IMR-90 (cell line): ENCODE results near the gene AWAT1.

Experiments used
- BHLHE40 ChIP-seq: fragments of 150-350 bp; IDR thresholded peaks from 2 replicates; pipeline ENCODE4 v1.6.1; 2016; ENCODE audit warnings: mild to moderate bottlenecking, low read depth, low read length
- CEBPB ChIP-seq: IDR thresholded peaks from 2 replicates; pipeline ENCODE4 v1.6.1; 2012; ENCODE audit warnings: low read depth, low read length, improper control_type of control experiment
- CHD1 ChIP-seq: IDR thresholded peaks from 2 replicates; pipeline ENCODE4 v1.6.1; 2012; ENCODE audit warnings: low read depth, low read length, improper control_type of control experiment
- CTCF ChIP-seq: conservative IDR thresholded peaks from 2 replicates; pipeline ENCODE4 v1.5.1; 2012; ENCODE audit warnings: mild to moderate bottlenecking, low read depth, low read length, improper control_type of control experiment
- FOS ChIP-seq: fragments of 150-350 bp; IDR thresholded peaks from 2 replicates; pipeline ENCODE4 v1.6.1; 2016; ENCODE audit warnings: low read depth, low read length
- MAFK ChIP-seq: IDR thresholded peaks from 2 replicates; pipeline ENCODE4 v1.6.1; 2012; ENCODE audit warnings: low read depth, low read length, improper control_type of control experiment
- MAZ ChIP-seq: IDR thresholded peaks from 2 replicates; pipeline ENCODE4 v1.6.1; 2012; ENCODE audit warnings: low read depth, mild to moderate bottlenecking, low read length, improper control_type of control experiment, moderate library complexity, borderline replicate concordance
- MXI1 ChIP-seq: IDR thresholded peaks from 2 replicates; pipeline ENCODE4 v1.6.1; 2012; ENCODE audit warnings: low read depth, mild to moderate bottlenecking, low read length, moderate library complexity, borderline replicate concordance
- POLR2A ChIP-seq: IDR thresholded peaks from 2 replicates; pipeline ENCODE4 v1.6.1; 2012; ENCODE audit warnings: mild to moderate bottlenecking, low read depth, low read length
- RAD21 ChIP-seq: IDR thresholded peaks from 2 replicates; pipeline ENCODE4 v1.6.1; 2012; ENCODE audit warnings: low read length, improper control_type of control experiment
- RCOR1 ChIP-seq: IDR thresholded peaks from 2 replicates; pipeline ENCODE4 v1.6.1; 2012; ENCODE audit warnings: mild to moderate bottlenecking, low read length, improper control_type of control experiment; ENCODE audit not compliant: insufficient replicate concordance
- RFX5 ChIP-seq: IDR thresholded peaks from 2 replicates; pipeline ENCODE4 v1.8.0; 2012; ENCODE audit warnings: low read depth, mild to moderate bottlenecking, low read length, moderate library complexity
- SMC3 ChIP-seq: fragments of 150-350 bp; IDR thresholded peaks from 2 replicates; pipeline ENCODE4 v1.6.1; 2016; ENCODE audit warnings: low read depth, mild to moderate bottlenecking, antibody characterized with exemption, low read length, moderate library complexity
- TF ChIP-seq, protein P1 (sequence below): fragments of 150-350 bp; IDR thresholded peaks from 2 replicates; pipeline ENCODE4 v1.6.1; 2017; ENCODE audit warnings: mild to moderate bottlenecking, antibody characterized with exemption, low read length, low read depth

GRCh38 chrX:70268034-70268433 is 33.6 kb downstream of the AWAT1 start, which contains the start of gene ARR3:
- TF ChIP-seq CTCF, result no peak
- TF ChIP-seq POLR2A, result no peak
- TF ChIP-seq CEBPB, result no peak
- TF ChIP-seq, protein P1, sequence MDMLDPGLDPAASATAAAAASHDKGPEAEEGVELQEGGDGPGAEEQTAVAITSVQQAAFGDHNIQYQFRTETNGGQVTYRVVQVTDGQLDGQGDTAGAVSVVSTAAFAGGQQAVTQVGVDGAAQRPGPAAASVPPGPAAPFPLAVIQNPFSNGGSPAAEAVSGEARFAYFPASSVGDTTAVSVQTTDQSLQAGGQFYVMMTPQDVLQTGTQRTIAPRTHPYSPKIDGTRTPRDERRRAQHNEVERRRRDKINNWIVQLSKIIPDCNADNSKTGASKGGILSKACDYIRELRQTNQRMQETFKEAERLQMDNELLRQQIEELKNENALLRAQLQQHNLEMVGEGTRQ, result no peak
- no peak for TF ChIP-seq RCOR1
- TF ChIP-seq BHLHE40, result no peak
- no peak for TF ChIP-seq MXI1
- TF ChIP-seq MAFK, result no peak
- TF ChIP-seq CHD1, result no peak
- no peak for TF ChIP-seq MAZ
- no peak for TF ChIP-seq RFX5
- TF ChIP-seq RAD21, result no peak
- TF ChIP-seq SMC3, result no peak
- TF ChIP-seq FOS, result no peak
